Measurements from ENCODE around the gene WDFY2.

Gene WDFY2

DNA sequence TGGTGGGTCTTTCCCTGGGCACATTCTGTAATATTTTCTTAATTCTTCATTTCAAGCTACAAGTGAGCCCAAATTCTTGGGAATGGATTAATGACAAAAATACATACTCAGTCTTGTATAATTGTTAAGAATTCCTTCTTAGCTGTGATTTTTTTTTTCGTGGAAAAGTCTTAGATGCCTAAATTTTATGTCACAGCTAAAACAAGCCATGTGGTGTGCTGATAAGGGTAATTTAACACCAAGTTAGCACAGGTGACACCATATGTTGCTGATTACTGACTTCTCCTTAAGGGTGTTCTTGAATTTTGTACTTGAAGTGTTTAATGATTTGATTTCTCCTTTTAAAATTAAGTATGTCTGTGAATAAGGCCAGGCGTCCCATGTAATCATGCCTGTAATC lies 29.3 kb downstream of the WDFY2 start:
- no peak for DNase-seq (ENCODE audit: low read depth)
- H3K4me3 ChIP-seq (ENCODE audit: low read length): no peak overlapping the region
- TF ChIP-seq, protein P1, sequence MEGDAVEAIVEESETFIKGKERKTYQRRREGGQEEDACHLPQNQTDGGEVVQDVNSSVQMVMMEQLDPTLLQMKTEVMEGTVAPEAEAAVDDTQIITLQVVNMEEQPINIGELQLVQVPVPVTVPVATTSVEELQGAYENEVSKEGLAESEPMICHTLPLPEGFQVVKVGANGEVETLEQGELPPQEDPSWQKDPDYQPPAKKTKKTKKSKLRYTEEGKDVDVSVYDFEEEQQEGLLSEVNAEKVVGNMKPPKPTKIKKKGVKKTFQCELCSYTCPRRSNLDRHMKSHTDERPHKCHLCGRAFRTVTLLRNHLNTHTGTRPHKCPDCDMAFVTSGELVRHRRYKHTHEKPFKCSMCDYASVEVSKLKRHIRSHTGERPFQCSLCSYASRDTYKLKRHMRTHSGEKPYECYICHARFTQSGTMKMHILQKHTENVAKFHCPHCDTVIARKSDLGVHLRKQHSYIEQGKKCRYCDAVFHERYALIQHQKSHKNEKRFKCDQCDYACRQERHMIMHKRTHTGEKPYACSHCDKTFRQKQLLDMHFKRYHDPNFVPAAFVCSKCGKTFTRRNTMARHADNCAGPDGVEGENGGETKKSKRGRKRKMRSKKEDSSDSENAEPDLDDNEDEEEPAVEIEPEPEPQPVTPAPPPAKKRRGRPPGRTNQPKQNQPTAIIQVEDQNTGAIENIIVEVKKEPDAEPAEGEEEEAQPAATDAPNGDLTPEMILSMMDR (conservative IDR thresholded peaks at IDR 0.05; ENCODE audit: low read depth, low read length): no peak

DNA sequence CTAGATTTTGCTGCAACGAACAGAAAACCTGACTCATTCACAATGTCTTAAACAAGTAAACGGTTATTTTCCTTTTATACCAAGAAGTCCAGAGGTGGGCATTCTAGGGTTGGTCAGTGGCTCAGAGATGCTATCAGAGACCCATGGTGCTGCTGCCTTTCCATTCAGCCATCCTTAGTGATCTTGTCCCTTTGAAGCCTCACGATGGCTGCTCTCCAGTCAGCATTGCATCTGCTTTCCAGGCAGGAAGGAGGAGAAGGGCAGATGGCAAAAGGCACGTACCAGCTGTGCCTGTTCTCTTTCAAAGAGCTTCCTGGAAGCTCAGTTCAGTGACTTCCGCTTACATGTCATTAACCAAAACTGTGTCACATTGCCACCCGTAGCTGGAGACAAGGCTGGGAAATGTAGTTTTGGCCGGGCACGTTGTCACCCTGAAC lies 30.1 kb downstream of the WDFY2 start:
- H3K4me3 ChIP-seq (ENCODE audit: low read length): no peak overlapping the region
- no peak for DNase-seq (ENCODE audit: low read depth)
- TF ChIP-seq, protein P1 (conservative IDR thresholded peaks at IDR 0.05; ENCODE audit: low read depth, low read length): no peak

DNA sequence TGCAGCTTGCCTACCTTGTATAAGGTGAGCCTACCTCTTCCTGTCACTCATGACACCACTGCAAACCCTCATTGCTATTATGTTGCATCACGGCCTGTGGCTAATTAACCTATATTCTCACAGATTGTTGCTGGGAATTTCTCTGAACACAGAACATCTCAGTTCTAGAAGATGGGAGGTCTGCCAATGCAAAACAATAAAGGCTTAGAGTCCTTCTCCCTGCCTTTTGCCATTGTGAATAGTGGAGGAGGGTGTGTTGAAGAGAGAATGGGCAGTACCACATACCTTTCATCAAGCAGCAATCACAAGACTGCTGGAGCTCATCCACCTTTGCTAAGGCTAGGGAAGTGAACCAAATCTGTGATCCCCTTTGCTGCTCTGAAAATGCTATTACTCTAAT lies 34.4 kb downstream of the WDFY2 start:
- TF ChIP-seq, protein P1 (conservative IDR thresholded peaks at IDR 0.05; ENCODE audit: low read depth, low read length): no peak
- H3K4me3 ChIP-seq (ENCODE audit: low read length): no peak overlapping the region
- no peak for DNase-seq (ENCODE audit: low read depth)

DNA sequence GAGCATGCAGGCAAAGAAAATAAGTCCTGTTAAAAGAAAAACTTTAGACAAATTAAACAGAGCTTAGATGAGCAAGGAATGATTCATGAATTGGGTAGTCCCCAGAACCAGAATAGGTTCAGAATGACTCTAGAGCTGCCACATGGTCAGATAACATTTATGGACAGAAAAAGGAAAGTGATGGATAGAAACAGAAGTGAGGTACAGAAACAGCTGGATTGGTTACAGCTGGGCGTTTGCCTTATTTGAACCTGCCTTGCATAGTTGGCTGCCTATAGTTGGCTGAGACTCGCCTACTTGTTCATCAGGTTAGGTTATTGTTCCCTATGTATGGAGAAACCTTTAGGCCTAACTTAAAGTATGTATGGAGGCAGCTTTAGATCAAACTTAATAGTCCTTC lies 35.4 kb downstream of the WDFY2 start:
- no peak overlapping the region for H3K4me3 ChIP-seq (ENCODE audit: low read length)
- TF ChIP-seq, protein P1 (conservative IDR thresholded peaks at IDR 0.05; ENCODE audit: low read depth, low read length): no peak
- DNase-seq (ENCODE audit: low read depth): no peak

DNA sequence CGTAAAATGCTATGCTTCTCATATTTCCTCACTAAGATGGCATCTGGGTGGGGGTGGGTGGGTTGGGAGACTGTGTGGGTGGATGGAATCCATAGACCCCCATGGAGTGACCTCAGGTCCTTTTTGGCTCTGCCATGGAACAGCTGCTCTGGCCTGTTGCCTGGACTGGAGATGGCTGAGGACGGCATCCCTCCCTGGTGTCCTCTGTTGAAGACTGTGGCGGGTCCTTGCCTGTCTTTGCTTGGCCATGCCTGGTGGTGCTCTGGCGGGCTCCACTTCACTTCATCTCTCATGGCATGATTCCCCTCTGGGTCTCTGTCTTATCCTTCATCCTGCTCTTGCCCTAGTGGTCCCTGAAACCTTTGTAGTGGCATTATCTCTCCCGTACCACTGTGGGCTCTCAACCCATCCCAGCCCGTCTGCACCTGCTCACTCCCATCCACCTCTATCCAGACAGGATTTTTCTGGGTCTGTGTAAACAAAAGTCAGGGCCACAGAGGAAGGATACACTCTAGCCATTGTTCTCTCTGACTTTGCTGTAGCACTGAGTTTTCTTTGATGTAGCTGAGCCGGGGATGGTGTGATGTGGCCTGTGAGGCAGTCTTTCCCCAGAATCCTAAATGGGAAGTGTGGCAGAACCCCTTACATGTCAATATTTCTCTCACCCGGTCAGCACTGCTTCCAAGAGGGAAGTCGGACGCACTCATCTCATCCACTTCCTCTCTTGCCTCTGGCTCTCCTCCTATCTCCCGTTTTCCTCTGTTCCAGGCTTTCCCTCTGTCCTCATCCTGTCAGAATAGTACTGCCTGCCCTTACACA lies 36.1 kb downstream of the WDFY2 start:
- TF ChIP-seq, protein P1 (conservative IDR thresholded peaks at IDR 0.05; ENCODE audit: low read depth, low read length): no peak
- DNase-seq (ENCODE audit: low read depth): no peak
- no peak overlapping the region for H3K4me3 ChIP-seq (ENCODE audit: low read length)

DNA sequence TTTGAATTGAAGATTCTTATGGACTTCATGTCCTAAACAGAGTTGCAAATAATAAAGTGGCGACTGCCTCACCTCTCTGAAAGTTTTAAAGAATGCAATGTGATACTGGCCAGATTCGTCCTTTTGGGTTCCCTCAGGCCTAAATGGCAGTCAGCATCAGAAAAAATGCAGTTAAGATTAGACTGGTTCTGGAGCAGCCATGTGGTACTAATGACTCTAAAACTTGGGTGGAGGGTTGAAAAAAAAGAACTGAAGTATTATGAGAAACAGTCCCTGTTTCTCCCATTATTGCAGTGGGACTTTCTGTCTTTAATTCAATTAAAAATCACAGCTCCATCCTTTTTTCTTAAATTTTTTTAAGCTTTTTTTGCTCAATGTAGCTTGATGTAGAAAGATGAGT lies 37.3 kb downstream of the WDFY2 start:
- TF ChIP-seq, protein P1 (conservative IDR thresholded peaks at IDR 0.05; ENCODE audit: low read depth, low read length): no peak
- no peak for DNase-seq (ENCODE audit: low read depth)
- no peak overlapping the region for H3K4me3 ChIP-seq (ENCODE audit: low read length)

DNA sequence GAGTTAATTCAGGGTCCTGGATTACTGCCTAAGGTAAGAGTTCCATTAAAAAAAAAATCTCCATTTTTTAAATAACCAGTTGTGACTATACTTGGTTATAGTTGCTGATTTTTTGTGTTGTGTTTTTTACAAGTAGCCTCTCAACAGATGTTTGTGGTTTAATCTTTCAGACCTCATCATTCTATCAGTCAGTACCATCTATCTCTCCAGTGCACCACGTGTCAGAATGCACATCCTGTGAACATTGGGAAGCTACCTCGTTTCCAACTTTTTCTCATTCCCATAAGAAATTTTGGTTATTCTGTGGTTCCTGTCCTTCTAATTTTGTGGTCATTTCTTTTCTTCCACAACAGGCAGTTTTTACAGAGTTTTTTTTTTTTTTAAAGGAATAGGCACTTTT lies 39.2 kb downstream of the WDFY2 start:
- TF ChIP-seq, protein P1 (conservative IDR thresholded peaks at IDR 0.05; ENCODE audit: low read depth, low read length): no peak
- H3K4me3 ChIP-seq (ENCODE audit: low read length): no peak overlapping the region
- DNase-seq (ENCODE audit: low read depth): no peak
